Mesenchymal stem cell (in vitro differentiated cells and primary cell): ENCODE results near the gene KLHL29.

Source experiments
- DNase-seq: peaks from one replicate; pipeline ENCODE4 v3.0.0-alpha.2; 2013
- H2AFZ ChIP-seq: one replicate; pipeline ENCODE4 v1.6.1; 2013; ENCODE audit warnings: low read depth, mild to moderate bottlenecking, control low read depth, inconsistent platforms, low read length, moderate library complexity
- H2AK5ac ChIP-seq: 2 replicates; pipeline ENCODE4 v1.6.1; 2013; ENCODE audit warnings: low read length, moderate library complexity, mild to moderate bottlenecking, inconsistent platforms; ENCODE audit not compliant: severe bottlenecking
- H2BK120ac ChIP-seq: one replicate; pipeline ENCODE4 v1.6.1; 2013; ENCODE audit warnings: low read depth, mild to moderate bottlenecking, inconsistent platforms, low read length, moderate library complexity
- H2BK12ac ChIP-seq, 2 experiments: one replicate each; pipeline ENCODE4 v1.6.1; 2013; ENCODE audit warnings: inconsistent platforms in 2 of 2, low read length in 2 of 2, mild to moderate bottlenecking in 2 of 2, moderate library complexity in 2 of 2, control low read depth in 1 of 2
- H2BK15ac ChIP-seq: one replicate; pipeline ENCODE4 v1.6.1; 2013; ENCODE audit warnings: mild to moderate bottlenecking, low read depth, inconsistent platforms; ENCODE audit not compliant: poor library complexity, severe bottlenecking
- H2BK5ac ChIP-seq: 2 replicates; pipeline ENCODE4 v1.6.1; 2013; ENCODE audit warnings: low read depth, mild to moderate bottlenecking, low read length, control low read depth, inconsistent platforms; ENCODE audit not compliant: poor library complexity, severe bottlenecking
- H3K14ac ChIP-seq, 2 experiments: one replicate each; pipeline ENCODE4 v1.6.1; 2013; ENCODE audit warnings: inconsistent platforms in 2 of 2, low read length in 2 of 2, control low read depth in 1 of 2, mild to moderate bottlenecking in 1 of 2, moderate library complexity in 1 of 2
- H3K18ac ChIP-seq, 2 experiments: one replicate each; pipeline ENCODE4 v1.6.1; 2013; ENCODE audit warnings: inconsistent platforms in 2 of 2, low read length in 2 of 2, control low read depth in 1 of 2, low read depth in 1 of 2, mild to moderate bottlenecking in 1 of 2
- H3K23ac ChIP-seq, 2 experiments: one replicate each; pipeline ENCODE4 v1.6.1; 2013; ENCODE audit warnings: inconsistent platforms in 2 of 2, low read length in 2 of 2, mild to moderate bottlenecking in 2 of 2, moderate library complexity in 2 of 2, control low read depth in 1 of 2
- H3K27ac ChIP-seq: 2 replicates; pipeline ENCODE4 v1.5.1; 2013; ENCODE audit warnings: mild to moderate bottlenecking, moderate library complexity, low read length, control low read depth, inconsistent platforms; ENCODE audit not compliant: poor library complexity, severe bottlenecking
- H3K27me3 ChIP-seq, 2 experiments: 2 replicates each; pipeline versions ENCODE4 v1.6.1 to v1.7.0; 2013; ENCODE audit warnings: low read length in 2 of 2, mild to moderate bottlenecking in 2 of 2, moderate library complexity in 2 of 2, control low read depth in 1 of 2, inconsistent platforms in 1 of 2; ENCODE audit not compliant: control insufficient read depth in 1 of 2, insufficient read depth in 1 of 2
- H3K36me3 ChIP-seq, 2 experiments: 2 replicates each; pipeline versions ENCODE4 v1.6.1 to v1.7.0; 2013; ENCODE audit warnings: low read length in 2 of 2, control low read depth in 1 of 2, inconsistent platforms in 1 of 2, low read depth in 1 of 2, mild to moderate bottlenecking in 1 of 2; ENCODE audit not compliant: insufficient read depth in 2 of 2, control insufficient read depth in 1 of 2
- H3K4ac ChIP-seq, 2 experiments: one replicate each; pipeline ENCODE4 v1.6.1; 2013; ENCODE audit warnings: inconsistent platforms in 2 of 2, low read length in 2 of 2, mild to moderate bottlenecking in 2 of 2, moderate library complexity in 2 of 2, control low read depth in 1 of 2, low read depth in 1 of 2
- H3K4me1 ChIP-seq: 2 replicates; pipeline ENCODE4 v1.6.1; 2013; ENCODE audit warnings: low read depth, low read length, control low read depth; ENCODE audit not compliant: control insufficient read depth, insufficient read depth
- H3K4me2 ChIP-seq: 2 replicates; pipeline ENCODE4 v1.6.1; 2013; ENCODE audit warnings: low read length, mild to moderate bottlenecking, inconsistent platforms; ENCODE audit not compliant: poor library complexity, severe bottlenecking
- H3K4me3 ChIP-seq, 2 experiments: 2 replicates each; pipeline versions ENCODE4 v1.5.1 to v1.7.0; 2013; ENCODE audit warnings: low read length in 2 of 2, mild to moderate bottlenecking in 2 of 2, control low read depth in 1 of 2, low read depth in 1 of 2; ENCODE audit not compliant: insufficient read depth in 1 of 2
- H3K79me1 ChIP-seq: replicated peaks from 2 replicates; pipeline ENCODE4 v1.6.1; 2013; ENCODE audit warnings: mild to moderate bottlenecking, control low read depth, low read length, inconsistent platforms; ENCODE audit not compliant: poor library complexity, severe bottlenecking
- H3K9ac ChIP-seq: 2 replicates; pipeline ENCODE4 v1.7.0; 2013; ENCODE audit warnings: mild to moderate bottlenecking, low read length, moderate library complexity
- H3K9me3 ChIP-seq: 2 replicates; pipeline ENCODE4 v1.7.0; 2013; ENCODE audit warnings: mild to moderate bottlenecking, low read length; ENCODE audit not compliant: control insufficient read depth
- H4K8ac ChIP-seq: one replicate; pipeline ENCODE4 v1.6.1; 2013; ENCODE audit warnings: inconsistent platforms, mild to moderate bottlenecking, low read length, moderate library complexity
- H4K91ac ChIP-seq: one replicate; pipeline ENCODE4 v1.6.1; 2013; ENCODE audit warnings: mild to moderate bottlenecking, low read length, inconsistent platforms
- WGBS: methylation state at CpG from one replicate; pipeline ENCODE4 v1.1.7; 2013; ENCODE audit warnings: mixed read lengths; 5-methylcytosine and 5-hydroxymethylcytosine counted together

The KLHL29 gene

GRCh38 chr2:23614701-23615100, 229.7 kb downstream of the KLHL29 start:
- Histone ChIP-seq H3K27ac (no peak overlapping the region), H3K9me3 (peaks cover 16% of the 10 kb centered on the region), H3K18ac (peak overlapping the region in 1 of 2 experiments; percentile 7), H3K4me2 (no peak overlapping the region), H3K79me1 (peaks cover 2% of the 10 kb centered on the region), H3K23ac (no peak overlapping the region), H2BK12ac (no peak overlapping the region), H3K4ac (no peak overlapping the region), H2AFZ (no peak overlapping the region), H4K91ac (no peak overlapping the region), H2BK120ac (no peak overlapping the region), H3K36me3 (peaks cover 0 to 3% of the 10 kb centered on the region in 2 experiments), H2AK5ac (no peak overlapping the region), H3K9ac (no peak overlapping the region), H3K27me3 (no peaks in the 10 kb centered on the region), H2BK15ac (peak overlapping the region; percentile 15), H4K8ac (no peak overlapping the region), H3K4me1 (peaks cover 14% of the 10 kb centered on the region), H3K14ac (peak overlapping the region in 1 of 2 experiments; percentile 48), H2BK5ac (no peak overlapping the region), H3K4me3 (no peak overlapping the region)
- 78% methylated on average over 10 of the region's 12 CpGs for WGBS
- no peak for DNase-seq

- Histone ChIP-seq H3K36me3 (peaks cover 0 to 3% of the 10 kb centered on the region in 2 experiments), H2AK5ac (no peak overlapping the region), H4K91ac (no peak overlapping the region), H2AFZ (no peak overlapping the region), H3K4me3 (no peak overlapping the region), H3K4ac (no peak overlapping the region), H3K18ac (no peak overlapping the region), H3K4me1 (peaks cover 14% of the 10 kb centered on the region), H3K27me3 (no peaks in the 10 kb centered on the region), H4K8ac (no peak overlapping the region), H3K27ac (no peak overlapping the region), H3K4me2 (no peak overlapping the region), H2BK120ac (no peak overlapping the region), H3K14ac (no peak overlapping the region), H2BK15ac (no peak overlapping the region), H3K9me3 (peaks cover 16% of the 10 kb centered on the region), H3K79me1 (peaks cover 2% of the 10 kb centered on the region), H3K9ac (no peak overlapping the region), H2BK12ac (no peak overlapping the region), H3K23ac (no peak overlapping the region), H2BK5ac (no peak overlapping the region)
- no peak for DNase-seq
- 89% methylated on average over 19 of the region's 20 CpGs for WGBS
Observed at GRCh38 chr2:23615216-23616020, 230.4 kb downstream of the KLHL29 start.

GRCh38 chr2:23616630-23617029, 231.7 kb downstream of the KLHL29 start:
- no peak overlapping the region for H4K8ac ChIP-seq
- H4K91ac ChIP-seq = no peak overlapping the region
- no peak overlapping the region for H3K27ac ChIP-seq

GRCh38 chr2:23617167-23617810, 232.3 kb downstream of the KLHL29 start:
- DNase-seq = no peak
- no peak overlapping the region for H2AFZ ChIP-seq
- H3K14ac ChIP-seq = no peak overlapping the region
- H3K23ac ChIP-seq = no peak overlapping the region
- no peak overlapping the region for H3K27ac ChIP-seq
- no peak overlapping the region for H2AK5ac ChIP-seq
- peaks cover 2% of the 10 kb centered on the region for H3K79me1 ChIP-seq
- H3K18ac ChIP-seq = no peak overlapping the region
- H2BK120ac ChIP-seq = no peak overlapping the region
- no peak overlapping the region for H2BK12ac ChIP-seq
- H3K9me3 ChIP-seq = peaks cover 7% of the 10 kb centered on the region
- no peaks in the 10 kb centered on the region for H3K27me3 ChIP-seq
- no peak overlapping the region for H2BK5ac ChIP-seq
- peak overlapping the region in 1 of 2 experiments; percentile 73 for H3K4me3 ChIP-seq
- 86% methylated on average over 16 of the region's 16 CpGs for WGBS
- no peak overlapping the region for H4K8ac ChIP-seq
- no peak overlapping the region for H3K4me2 ChIP-seq
- H3K9ac ChIP-seq = peak overlapping the region; percentile 89
- H3K4ac ChIP-seq = no peak overlapping the region
- H2BK15ac ChIP-seq = no peak overlapping the region
- H3K36me3 ChIP-seq = no peaks in the 10 kb centered on the region
- H4K91ac ChIP-seq = no peak overlapping the region
- peaks cover 22% of the 10 kb centered on the region for H3K4me1 ChIP-seq

More at GRCh38 chr2:23616630-23617029, 231.7 kb downstream of the KLHL29 start:
- Histone ChIP-seq H3K23ac (no peak overlapping the region), H3K18ac (no peak overlapping the region), H3K14ac (no peak overlapping the region), H2BK120ac (no peak overlapping the region), H3K79me1 (no peaks in the 10 kb centered on the region), H3K4me3 (peak overlapping the region in 1 of 2 experiments; percentile 73), H3K4me1 (peaks cover 22% of the 10 kb centered on the region), H2BK12ac (no peak overlapping the region), H2AFZ (no peak overlapping the region), H2BK5ac (no peak overlapping the region), H3K4me2 (no peak overlapping the region), H3K4ac (no peak overlapping the region), H2AK5ac (no peak overlapping the region), H3K9me3 (peaks cover 13% of the 10 kb centered on the region), H3K27me3 (no peaks in the 10 kb centered on the region), H3K36me3 (no peaks in the 10 kb centered on the region), H3K9ac (peak overlapping the region; percentile 89), H2BK15ac (no peak overlapping the region)
- WGBS = 92% methylated on average over 9 of the region's 15 CpGs
- DNase-seq = no peak
